H9 (cell line): ENCODE results near the gene CELF1. TPM values are rescaled to one million over a fixed set of nuclear protein-coding genes. Genes with fewer than 3 reads are reported as not detected.

Experiments used
- DNase-seq: peaks from one replicate; pipeline ENCODE4 v3.0.0-alpha.2; 2017
- H2AFZ ChIP-seq: one replicate; pipeline ENCODE4 v1.6.1; 2013; ENCODE audit warnings: mild to moderate bottlenecking, low read length, control low read depth, moderate library complexity
- H2AK5ac ChIP-seq: 2 replicates; pipeline ENCODE4 v1.6.1; 2013; ENCODE audit warnings: low read length, control low read depth, mixed read lengths; ENCODE audit not compliant: insufficient read length
- H2BK120ac ChIP-seq: one replicate; pipeline ENCODE4 v1.6.1; 2013; ENCODE audit warnings: low read depth, mild to moderate bottlenecking, low read length, control low read depth, inconsistent platforms; ENCODE audit not compliant: poor library complexity, severe bottlenecking
- H2BK12ac ChIP-seq: 2 replicates; pipeline ENCODE4 v1.6.1; 2013; ENCODE audit warnings: low read length, control low read depth, mixed read lengths, low read depth; ENCODE audit not compliant: insufficient read length
- H2BK15ac ChIP-seq: 2 replicates; pipeline ENCODE4 v1.6.1; 2013; ENCODE audit warnings: low read depth, low read length, control low read depth
- H2BK20ac ChIP-seq: one replicate; pipeline ENCODE4 v1.6.1; 2013; ENCODE audit warnings: low read depth, mild to moderate bottlenecking, low read length, control low read depth, inconsistent platforms; ENCODE audit not compliant: poor library complexity, severe bottlenecking
- H2BK5ac ChIP-seq: 2 replicates; pipeline ENCODE4 v1.6.1; 2013; ENCODE audit warnings: low read length, control low read depth, mixed read lengths; ENCODE audit not compliant: insufficient read length
- H3K14ac ChIP-seq: 2 replicates; pipeline ENCODE4 v1.6.1; 2013; ENCODE audit warnings: low read length, control low read depth; ENCODE audit not compliant: insufficient read depth
- H3K18ac ChIP-seq: 2 replicates; pipeline ENCODE4 v1.6.1; 2013; ENCODE audit warnings: low read depth, mild to moderate bottlenecking, mixed read lengths, low read length, control low read depth; ENCODE audit not compliant: insufficient read length
- H3K23ac ChIP-seq: 2 replicates; pipeline ENCODE4 v1.6.1; 2013; ENCODE audit warnings: low read length, control low read depth, mixed read lengths, low read depth; ENCODE audit not compliant: insufficient read length
- H3K23me2 ChIP-seq: 2 replicates; pipeline ENCODE4 v1.6.1; 2013; ENCODE audit warnings: low read depth, mild to moderate bottlenecking, mixed read lengths, low read length, control low read depth; ENCODE audit not compliant: insufficient read length, poor library complexity, severe bottlenecking
- H3K27ac ChIP-seq: 2 replicates; pipeline ENCODE4 v1.5.1; 2013; ENCODE audit warnings: low read length, control low read depth, mixed read lengths, low read depth; ENCODE audit not compliant: insufficient read length
- H3K27me3 ChIP-seq: 2 replicates; pipeline ENCODE4 v1.6.1; 2013; ENCODE audit warnings: low read length, control low read depth, inconsistent platforms; ENCODE audit not compliant: insufficient read depth
- H3K4ac ChIP-seq: 2 replicates; pipeline ENCODE4 v1.6.1; 2013; ENCODE audit warnings: low read depth, mild to moderate bottlenecking, control low read depth, inconsistent platforms, low read length, moderate library complexity
- H3K4me1 ChIP-seq: 2 replicates; pipeline ENCODE4 v1.6.1; 2013; ENCODE audit warnings: low read length, control low read depth, inconsistent platforms; ENCODE audit not compliant: insufficient read depth
- H3K4me2 ChIP-seq: 2 replicates; pipeline ENCODE4 v1.6.1; 2013; ENCODE audit warnings: low read length, control low read depth, mixed read lengths; ENCODE audit not compliant: insufficient read length, insufficient read depth
- H3K56ac ChIP-seq: 2 replicates; pipeline ENCODE4 v1.6.1; 2013; ENCODE audit warnings: low read depth, mild to moderate bottlenecking, mixed read lengths, low read length, control low read depth; ENCODE audit not compliant: insufficient read length
- H3K79me1 ChIP-seq: 2 replicates; pipeline ENCODE4 v1.6.1; 2013; ENCODE audit warnings: low read depth, mild to moderate bottlenecking, moderate library complexity, low read length, control low read depth, inconsistent platforms; ENCODE audit not compliant: insufficient read depth, poor library complexity, severe bottlenecking
- H3K79me2 ChIP-seq: 2 replicates; pipeline ENCODE4 v1.6.1; 2013; ENCODE audit warnings: low read length, control low read depth, inconsistent platforms; ENCODE audit not compliant: insufficient read depth
- H3K9ac ChIP-seq: 2 replicates; pipeline ENCODE4 v1.6.1; 2013; ENCODE audit warnings: low read length, control low read depth, mixed read lengths; ENCODE audit not compliant: insufficient read length; ENCODE audit errors: extremely low read depth
- H3K9me3 ChIP-seq: one replicate; pipeline ENCODE4 v1.6.1; 2013; ENCODE audit warnings: low read depth, low read length, inconsistent platforms; ENCODE audit not compliant: control insufficient read depth
- H3T11ph ChIP-seq: one replicate; pipeline ENCODE4 v1.6.1; 2013; ENCODE audit warnings: mild to moderate bottlenecking, low read length, control low read depth, inconsistent platforms
- H4K20me1 ChIP-seq: one replicate; pipeline ENCODE4 v1.6.1; 2013; ENCODE audit not compliant: control insufficient read depth, insufficient read length, insufficient read depth
- H4K5ac ChIP-seq: 2 replicates; pipeline ENCODE4 v1.6.1; 2013; ENCODE audit warnings: low read depth, mild to moderate bottlenecking, mixed read lengths, low read length, control low read depth; ENCODE audit not compliant: insufficient read length
- H4K8ac ChIP-seq: replicated peaks from 2 replicates; pipeline ENCODE4 v1.6.1; 2013; ENCODE audit warnings: low read length, control low read depth, mixed read lengths, low read depth; ENCODE audit not compliant: insufficient read length
- H4K91ac ChIP-seq: 2 replicates; pipeline ENCODE4 v1.6.1; 2013; ENCODE audit warnings: low read depth, mild to moderate bottlenecking, moderate library complexity, mixed read lengths, low read length, control low read depth; ENCODE audit not compliant: insufficient read length
- H3K27ac Mint-ChIP-seq, 3 experiments: 2 replicates in 2 of 3; 3 replicates in 1 of 3; pipeline ENCODE4 v1.8.0; 2020 to 2021; ENCODE audit warnings: mixed read lengths in 3 of 3, mild to moderate bottlenecking in 1 of 3, moderate library complexity in 1 of 3
- H3K27me3 Mint-ChIP-seq: 2 replicates; pipeline ENCODE4 v1.8.0; 2021; ENCODE audit warnings: low read depth, mild to moderate bottlenecking, moderate library complexity, mixed read lengths
- H3K36me3 Mint-ChIP-seq, 3 experiments: 2 replicates in 2 of 3; 3 replicates in 1 of 3; pipeline ENCODE4 v1.8.0; 2020 to 2021; ENCODE audit warnings: low read depth in 3 of 3, mixed read lengths in 3 of 3; ENCODE audit not compliant: insufficient read depth in 1 of 3
- H3K4me1 Mint-ChIP-seq, 2 experiments: 2 replicates each; pipeline ENCODE4 v1.8.0; 2020; ENCODE audit warnings: mixed read lengths in 2 of 2
- H3K4me3 Mint-ChIP-seq, 2 experiments: 2 replicates in 1 of 2; 3 replicates in 1 of 2; pipeline ENCODE4 v1.8.0; 2020 to 2021; ENCODE audit warnings: mild to moderate bottlenecking in 2 of 2, mixed read lengths in 2 of 2, moderate library complexity in 1 of 2
- H3K9me3 Mint-ChIP-seq, 2 experiments: 2 replicates in 1 of 2; 3 replicates in 1 of 2; pipeline ENCODE4 v1.8.0; 2020; ENCODE audit warnings: mild to moderate bottlenecking in 2 of 2, mixed read lengths in 2 of 2, moderate library complexity in 1 of 2
- CTCF ChIP-seq: fragments of 200-600 bp; sonication (generic); conservative IDR thresholded peaks from 3 replicates; pipeline ENCODE4 v1.8.0; 2021; ENCODE audit warnings: antibody characterized with exemption, mild to moderate bottlenecking
- WGBS: extraction: QIAGEN DNeasy Blood & Tissue Kit; methylation state at CpG from one replicate; pipeline ENCODE4 v1.1.7; 2013; ENCODE audit warnings: missing lambda C conversion rate, low lambda C conversion rate, mixed read lengths; ENCODE audit not compliant: insufficient read length; ENCODE audit errors: extremely low coverage; 5-methylcytosine and 5-hydroxymethylcytosine counted together
- total RNA-seq: library from RNA; stranded (reverse); gene quantifications from 2 replicates; pipeline ENCODE4 v1.2.1, GENCODE V29; 2021

Gene CELF1
- total RNA-seq, 1 experiment from 2014 or later = 211 TPM

GRCh38 chr11:47587723-47588326 lies 34.9 kb upstream of the CELF1 start:
- Histone ChIP-seq H2BK15ac (no peak overlapping the region), H4K5ac (no peak overlapping the region), H3K14ac (no peak overlapping the region), H2BK20ac (no peak overlapping the region), H2BK120ac (no peak overlapping the region), H3K18ac (no peak overlapping the region), H3K9me3 (no peaks in the 10 kb centered on the region), H2AFZ (no peak overlapping the region), H4K8ac (no peak overlapping the region), H3K27ac (no peak overlapping the region), H3K23ac (no peak overlapping the region), H2BK12ac (no peak overlapping the region), H2AK5ac (no peak overlapping the region), H3K4me1 (no peaks in the 10 kb centered on the region), H3K9ac (no peak overlapping the region), H3K56ac (no peak overlapping the region), H3K4ac (no peak overlapping the region), H3K27me3 (peaks cover under 1% of the 10 kb centered on the region; the same call in 1 of the 2 replicates), H3K23me2 (no peaks in the 10 kb centered on the region), H3K79me2 (no peaks in the 10 kb centered on the region), H2BK5ac (no peak overlapping the region), H3K4me2 (no peak overlapping the region), H4K20me1 (no peaks in the 10 kb centered on the region), H3T11ph (no peak overlapping the region), H4K91ac (no peak overlapping the region), H3K79me1 (no peaks in the 10 kb centered on the region)
- DNase-seq = no peak
- H3K36me3 Mint-ChIP-seq = peaks cover 13 to 25% (median 18%) of the 10 kb centered on the region in 3 experiments; a peak in 6 of 7 replicates
- H3K4me1 Mint-ChIP-seq = peaks cover 2 to 11% of the 10 kb centered on the region in 2 experiments; a peak in 3 of 4 replicates
- no peak for TF ChIP-seq CTCF
- H3K4me3 Mint-ChIP-seq = no peak overlapping the region
- no CpG with 5 or more reads among the region's 14 CpGs for WGBS
- H3K27me3 Mint-ChIP-seq = peaks cover 11% of the 10 kb centered on the region
- H3K9me3 Mint-ChIP-seq = no peaks in the 10 kb centered on the region; a peak in 1 of 5 replicates
- H3K27ac Mint-ChIP-seq = peak overlapping the region in 1 of 3 experiments; percentile 19; a peak in 2 of 7 replicates
